Embryonic facial prominence (tissue), 1 donor: ENCODE measurements around the gene LAPTM5.

Experiments
- DNase-seq: peaks from one replicate; pipeline ENCODE4 v3.0.0-alpha.2; 2016; ENCODE audit errors: extremely low spot score

LAPTM5 gene

GRCh38 chr1:30743584-30744059 lies 14.0 kb downstream of the LAPTM5 start:
- DNase-seq, result no peak

- DNase-seq, result no peak
These were observed 14.5 kb downstream of the LAPTM5 start for GRCh38 chr1:30742963-30743559.

- no peak for DNase-seq
These were observed 15.1 kb downstream of the LAPTM5 start for GRCh38 chr1:30742300-30742962.

GRCh38 chr1:30741239-30741894 lies 16.2 kb downstream of the LAPTM5 start:
- no peak for DNase-seq

GRCh38 chr1:30740251-30741238 lies 17.0 kb downstream of the LAPTM5 start:
- no peak for DNase-seq

- DNase-seq, result no peak
These were observed 18.0 kb downstream of the LAPTM5 start for GRCh38 chr1:30739601-30740000.

- DNase-seq, result no peak
These were observed 18.6 kb downstream of the LAPTM5 start for GRCh38 chr1:30738715-30739559.

- DNase-seq, result no peak
These were observed 19.4 kb downstream of the LAPTM5 start for GRCh38 chr1:30738040-30738714.

GRCh38 chr1:30737357-30738039 lies 20.1 kb downstream of the LAPTM5 start:
- no peak for DNase-seq

- DNase-seq, result no peak
These were observed 21.7 kb downstream of the LAPTM5 start for GRCh38 chr1:30735668-30736498.

- DNase-seq, result no peak
These were observed 22.4 kb downstream of the LAPTM5 start for GRCh38 chr1:30735124-30735523.

GRCh38 chr1:30734580-30734979 lies 23.0 kb downstream of the LAPTM5 start:
- no peak for DNase-seq

- no peak for DNase-seq
These were observed 23.5 kb downstream of the LAPTM5 start for GRCh38 chr1:30734106-30734505.

- no peak for DNase-seq
These were observed 24.1 kb downstream of the LAPTM5 start for GRCh38 chr1:30733493-30733892.

GRCh38 chr1:30732277-30732996 lies 25.1 kb downstream of the LAPTM5 start:
- no peak for DNase-seq

GRCh38 chr1:30731806-30732276 lies 25.7 kb downstream of the LAPTM5 start:
- no peak for DNase-seq

GRCh38 chr1:30731109-30731805 lies 26.3 kb downstream of the LAPTM5 start:
- DNase-seq, result no peak
